ENCODE results near the gene BCAS3.

Gene BCAS3

DNA sequence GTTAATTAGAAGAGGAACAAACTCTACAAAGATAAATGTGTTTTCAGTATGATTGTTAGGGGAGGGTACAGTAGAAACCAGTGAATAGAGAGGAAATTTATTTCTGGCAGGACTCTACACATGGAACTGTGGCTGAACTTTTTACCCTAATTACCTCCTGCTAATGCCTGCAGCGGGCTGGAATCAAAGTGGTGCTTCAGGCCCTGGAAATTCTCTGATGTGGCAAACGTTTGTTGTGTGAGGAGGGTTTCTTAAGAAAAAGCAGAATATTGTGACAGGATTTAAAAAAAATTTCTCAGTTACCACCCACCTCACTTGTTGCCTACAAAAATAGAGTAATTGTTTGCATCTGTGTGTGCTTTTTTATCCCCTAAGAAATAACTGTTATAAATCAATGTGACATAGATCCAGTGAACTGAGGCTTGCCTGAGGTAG is 154.5 kb downstream of the BCAS3 start:
- DNase-seq (ENCODE audit: low read depth) = no peak
- TF ChIP-seq, protein P1, sequence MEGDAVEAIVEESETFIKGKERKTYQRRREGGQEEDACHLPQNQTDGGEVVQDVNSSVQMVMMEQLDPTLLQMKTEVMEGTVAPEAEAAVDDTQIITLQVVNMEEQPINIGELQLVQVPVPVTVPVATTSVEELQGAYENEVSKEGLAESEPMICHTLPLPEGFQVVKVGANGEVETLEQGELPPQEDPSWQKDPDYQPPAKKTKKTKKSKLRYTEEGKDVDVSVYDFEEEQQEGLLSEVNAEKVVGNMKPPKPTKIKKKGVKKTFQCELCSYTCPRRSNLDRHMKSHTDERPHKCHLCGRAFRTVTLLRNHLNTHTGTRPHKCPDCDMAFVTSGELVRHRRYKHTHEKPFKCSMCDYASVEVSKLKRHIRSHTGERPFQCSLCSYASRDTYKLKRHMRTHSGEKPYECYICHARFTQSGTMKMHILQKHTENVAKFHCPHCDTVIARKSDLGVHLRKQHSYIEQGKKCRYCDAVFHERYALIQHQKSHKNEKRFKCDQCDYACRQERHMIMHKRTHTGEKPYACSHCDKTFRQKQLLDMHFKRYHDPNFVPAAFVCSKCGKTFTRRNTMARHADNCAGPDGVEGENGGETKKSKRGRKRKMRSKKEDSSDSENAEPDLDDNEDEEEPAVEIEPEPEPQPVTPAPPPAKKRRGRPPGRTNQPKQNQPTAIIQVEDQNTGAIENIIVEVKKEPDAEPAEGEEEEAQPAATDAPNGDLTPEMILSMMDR (IDR thresholded peaks at IDR 0.05; ENCODE audit: control insufficient read depth, insufficient read depth, low read depth, low read length, missing control alignments) = no peak
- no peak overlapping the region for H3K4me3 ChIP-seq (ENCODE audit: control insufficient read depth, low read depth, low read length)

DNA sequence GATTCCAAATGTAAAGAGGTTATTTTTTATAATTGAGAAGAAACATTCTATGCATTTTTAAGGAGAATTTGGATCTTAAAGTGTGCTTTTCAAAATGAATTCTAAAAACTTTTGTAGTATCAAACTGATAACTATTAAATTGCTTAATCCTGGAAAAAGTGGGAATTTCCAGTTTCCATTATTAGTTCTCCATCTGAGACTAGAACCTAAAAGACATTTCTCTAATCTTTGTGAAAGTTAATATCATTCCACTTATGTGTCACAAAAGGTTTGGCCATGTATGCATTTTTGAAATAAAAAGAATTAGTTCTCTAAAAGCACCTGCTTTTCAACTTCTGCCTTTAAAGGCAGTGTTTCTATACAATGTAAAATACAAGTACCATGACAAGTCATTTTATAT is 155.0 kb downstream of the BCAS3 start:
- no peak overlapping the region for H3K4me3 ChIP-seq (ENCODE audit: control insufficient read depth, low read depth, low read length)
- no peak for DNase-seq (ENCODE audit: low read depth)
- TF ChIP-seq, protein P1 (IDR thresholded peaks at IDR 0.05; ENCODE audit: control insufficient read depth, insufficient read depth, low read depth, low read length, missing control alignments) = no peak

DNA sequence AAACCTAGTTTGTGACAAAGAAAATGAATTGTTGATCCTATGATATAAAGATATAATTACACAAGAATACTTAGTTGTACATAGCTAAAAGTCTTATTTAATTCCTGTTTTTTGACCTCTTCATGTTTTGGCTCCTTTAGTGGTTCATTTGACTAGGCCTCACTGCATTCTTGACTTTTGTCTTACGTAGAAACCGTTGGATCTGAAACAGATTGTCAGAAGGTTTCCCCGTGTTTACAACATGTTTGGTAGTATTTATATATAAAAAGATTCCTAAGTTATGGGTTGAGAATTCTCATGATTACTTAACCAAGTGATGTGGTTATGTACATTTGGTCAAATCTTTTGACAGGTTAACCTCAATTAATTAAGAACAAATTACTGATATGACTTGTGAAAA is 162.8 kb downstream of the BCAS3 start:
- no peak for DNase-seq (ENCODE audit: low read depth)
- TF ChIP-seq, protein P1 (IDR thresholded peaks at IDR 0.05; ENCODE audit: control insufficient read depth, insufficient read depth, low read depth, low read length, missing control alignments) = no peak
- H3K4me3 ChIP-seq (ENCODE audit: control insufficient read depth, low read depth, low read length) = no peak overlapping the region

DNA sequence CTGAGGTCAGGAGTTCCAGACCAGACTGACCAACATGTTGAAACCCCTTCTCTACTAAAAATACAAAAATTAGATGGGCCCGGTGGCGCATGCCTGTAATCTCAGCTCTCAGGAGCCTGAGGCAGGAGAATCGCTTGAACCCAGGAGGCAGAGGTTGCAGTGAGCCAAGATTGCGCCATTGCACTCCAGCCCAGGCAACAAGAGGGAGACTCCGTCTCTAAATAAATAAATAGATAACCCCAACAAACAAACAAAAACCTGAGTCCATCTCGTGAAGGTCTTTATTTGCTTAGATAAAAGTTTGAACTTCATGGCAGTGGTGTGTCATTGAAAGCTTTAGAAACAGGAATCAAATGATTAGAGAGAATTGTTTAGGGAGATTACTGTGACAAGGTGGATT is 167.4 kb downstream of the BCAS3 start:
- no peak for DNase-seq (ENCODE audit: low read depth)
- H3K4me3 ChIP-seq (ENCODE audit: control insufficient read depth, low read depth, low read length) = no peak overlapping the region
- TF ChIP-seq, protein P1 (IDR thresholded peaks at IDR 0.05; ENCODE audit: control insufficient read depth, insufficient read depth, low read depth, low read length, missing control alignments) = no peak

DNA sequence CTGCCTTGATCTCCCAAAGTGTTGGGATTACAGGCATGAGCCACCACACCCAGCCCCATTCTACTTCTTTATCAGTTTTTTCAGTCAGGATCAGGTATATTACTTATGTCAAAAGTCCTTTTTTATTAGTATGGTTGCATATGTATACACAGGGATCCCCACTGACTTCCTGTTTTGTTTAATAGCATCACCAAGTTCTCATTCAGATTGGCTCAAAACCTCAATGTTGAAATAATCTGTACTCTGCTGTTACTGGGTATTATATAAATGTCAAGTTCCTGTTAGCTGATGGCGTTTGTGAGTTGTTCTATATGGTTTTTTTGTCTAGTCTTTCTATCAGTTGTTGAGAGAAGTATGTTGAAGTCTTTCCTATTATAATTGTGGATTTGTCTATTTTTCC is 168.5 kb downstream of the BCAS3 start:
- DNase-seq (ENCODE audit: low read depth) = no peak
- TF ChIP-seq, protein P1 (IDR thresholded peaks at IDR 0.05; ENCODE audit: control insufficient read depth, insufficient read depth, low read depth, low read length, missing control alignments) = no peak
- H3K4me3 ChIP-seq (ENCODE audit: control insufficient read depth, low read depth, low read length) = no peak overlapping the region

DNA sequence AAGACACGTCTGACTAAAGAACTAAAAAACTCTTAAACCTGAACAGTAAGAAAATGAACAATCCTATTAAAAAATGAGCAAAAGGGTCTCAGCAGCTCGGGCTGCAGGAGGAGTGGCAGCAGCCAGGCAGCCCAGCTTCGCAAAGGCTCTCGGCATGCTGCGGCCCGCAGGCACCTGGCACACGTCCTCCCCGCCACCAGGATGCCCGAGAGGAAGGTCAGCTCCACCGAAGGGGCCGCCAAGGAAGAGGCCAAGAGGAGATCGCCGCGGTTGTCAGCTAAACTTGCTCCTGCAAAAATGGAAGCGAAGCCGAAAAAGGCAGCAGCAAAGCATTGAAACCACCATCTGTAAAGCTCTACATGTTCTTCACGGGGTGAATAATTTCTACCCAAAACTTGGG is 173.5 kb downstream of the BCAS3 start:
- no peak for DNase-seq (ENCODE audit: low read depth)
- TF ChIP-seq, protein P1 (IDR thresholded peaks at IDR 0.05; ENCODE audit: control insufficient read depth, insufficient read depth, low read depth, low read length, missing control alignments) = no peak
- no peak overlapping the region for H3K4me3 ChIP-seq (ENCODE audit: control insufficient read depth, low read depth, low read length)

DNA sequence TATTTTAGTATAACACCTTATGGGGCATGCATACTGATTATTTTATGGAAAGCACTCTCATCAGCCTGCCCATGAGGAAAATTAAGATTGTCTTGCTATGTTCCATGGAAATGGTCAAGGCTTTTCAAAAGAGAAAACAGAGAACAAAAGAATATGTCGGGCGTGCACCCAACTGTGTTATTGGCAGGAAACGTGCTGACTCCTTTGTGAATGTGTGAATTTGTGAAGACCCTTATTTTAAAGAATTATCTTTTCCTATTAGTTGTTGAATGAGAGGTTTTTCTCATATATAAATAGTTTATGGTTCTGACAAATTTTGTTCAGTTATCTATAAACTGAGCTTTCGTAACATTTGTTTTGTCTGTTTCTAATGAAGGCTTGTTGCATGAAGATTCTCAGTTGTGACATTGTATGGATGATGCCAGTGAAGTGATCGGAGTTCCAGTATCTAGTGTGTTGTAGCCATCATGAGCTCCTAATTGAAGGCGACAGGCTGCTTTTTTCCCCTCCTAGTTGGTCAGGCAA is 180.0 kb downstream of the BCAS3 start:
- TF ChIP-seq, protein P1 (IDR thresholded peaks at IDR 0.05; ENCODE audit: control insufficient read depth, insufficient read depth, low read depth, low read length, missing control alignments) = no peak
- no peak for DNase-seq (ENCODE audit: low read depth)
- H3K4me3 ChIP-seq (ENCODE audit: control insufficient read depth, low read depth, low read length) = no peak overlapping the region
